Stimulated activated naive B cell treated with anti-CD40 and anti-IgM and Interleukin-4, amounts not matched to agents 10 μg/mL and 1 μg/mL and 100 μg/mL, for 72 hours (primary cell): ENCODE data around the gene CCBE1.
"Not testable (repeated sequence)": the region's sequence is repeated elsewhere in the genome, so short reads cannot be mapped to it uniquely, and the experiment has no call there.

Experiments used
- ATAC-seq, 2 donors: fragments of 150-1000 bp; cut with Tn5 transposase; replicated peaks; 2 replicates each; pipeline ENCODE4 v1.10.0; 2021; ENCODE audit warnings: moderate library complexity in 1 of 2
- DNase-seq: peaks from one replicate; pipeline ENCODE4 v3.0.0; 2021
- H3K27ac Mint-ChIP-seq: one replicate; pipeline ENCODE4 v1.8.0; 2022; ENCODE audit warnings: mild to moderate bottlenecking, mixed read lengths
- H3K27me3 Mint-ChIP-seq, 2 donors: one replicate each; pipeline ENCODE4 v1.8.0; 2022; ENCODE audit warnings: mixed read lengths in 2 of 2
- H3K36me3 Mint-ChIP-seq, 2 donors: one replicate each; pipeline ENCODE4 v1.8.0; 2022; ENCODE audit warnings: mixed read lengths in 2 of 2, mild to moderate bottlenecking in 1 of 2
- H3K4me1 Mint-ChIP-seq, 2 donors: one replicate each; pipeline ENCODE4 v1.8.0; 2022; ENCODE audit warnings: mixed read lengths in 2 of 2, mild to moderate bottlenecking in 1 of 2
- H3K4me3 Mint-ChIP-seq, 2 donors: one replicate each; pipeline ENCODE4 v1.8.0; 2022; ENCODE audit warnings: mild to moderate bottlenecking in 2 of 2, mixed read lengths in 2 of 2, moderate library complexity in 1 of 2
- H3K9me3 Mint-ChIP-seq, 2 donors: one replicate each; pipeline ENCODE4 v1.8.0; 2022; ENCODE audit warnings: mixed read lengths in 2 of 2, mild to moderate bottlenecking in 1 of 2

The CCBE1 gene

GRCh38 chr18:59724103-59724502, 26.9 kb upstream of the CCBE1 start:
- no peak overlapping the region for H3K27ac Mint-ChIP-seq

DNA sequence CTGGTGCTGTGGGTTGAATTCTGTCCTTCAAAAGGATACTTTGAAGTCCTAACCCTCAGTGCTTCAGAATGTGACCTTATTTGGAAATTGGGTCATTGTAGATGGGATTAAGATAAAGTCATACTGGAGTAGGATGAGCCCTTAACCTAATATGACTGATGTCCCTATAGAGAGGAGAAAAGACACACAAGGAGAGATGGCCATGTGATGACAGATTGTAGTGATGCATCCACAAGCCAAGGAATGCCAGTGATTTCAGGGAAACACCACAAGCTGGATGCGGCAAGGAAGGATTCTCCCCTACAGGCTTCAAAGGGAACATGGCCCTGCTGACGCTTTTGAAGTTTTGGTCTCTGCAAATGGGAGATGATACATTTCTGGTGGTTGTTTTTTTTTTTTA, 24.7 kb upstream of the CCBE1 start:
- DNase-seq (no peak), ATAC-seq (no peak)
- Mint-ChIP-seq H3K27ac (no peak overlapping the region), H3K9me3 (no peaks in the 10 kb centered on the region), H3K4me3 (no peak overlapping the region), H3K4me1 (no peaks in the 10 kb centered on the region), H3K36me3 (no peaks in the 10 kb centered on the region), H3K27me3 (peaks cover 10 to 19% of the 10 kb centered on the region in 2 donors)

More at GRCh38 chr18:59724103-59724502, 26.9 kb upstream of the CCBE1 start:
- ATAC-seq (no peak), DNase-seq (no peak)
- Mint-ChIP-seq H3K27me3 (peaks cover 5 to 15% of the 10 kb centered on the region in 2 donors), H3K36me3 (no peaks in the 10 kb centered on the region), H3K4me1 (no peaks in the 10 kb centered on the region), H3K9me3 (no peaks in the 10 kb centered on the region), H3K4me3 (no peak overlapping the region)

DNA sequence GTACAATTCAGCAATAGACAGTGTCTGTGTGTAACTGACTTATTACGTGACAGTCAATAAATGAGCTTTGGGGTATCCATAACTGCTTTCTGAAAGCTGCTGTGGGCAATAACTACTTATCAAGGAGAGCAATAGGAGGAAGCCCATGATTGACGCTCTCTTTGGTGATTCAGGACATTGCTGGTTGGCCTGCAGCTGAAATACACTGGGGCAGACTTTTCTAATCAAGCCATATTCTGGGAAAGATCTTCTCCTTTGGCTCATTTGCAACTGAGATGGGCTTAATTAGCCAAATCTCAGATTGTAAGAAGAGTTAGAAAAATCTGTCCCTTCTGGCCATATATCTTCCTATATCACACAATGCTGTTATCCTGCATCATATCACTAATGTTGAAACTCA, 24.0 kb upstream of the CCBE1 start:
- H3K27ac Mint-ChIP-seq = no peak overlapping the region
- DNase-seq = no peak
- H3K4me1 Mint-ChIP-seq = no peaks in the 10 kb centered on the region
- H3K36me3 Mint-ChIP-seq = no peaks in the 10 kb centered on the region
- peaks cover 11 to 19% of the 10 kb centered on the region in 2 donors for H3K27me3 Mint-ChIP-seq
- no peak for ATAC-seq
- H3K9me3 Mint-ChIP-seq = no peaks in the 10 kb centered on the region
- H3K4me3 Mint-ChIP-seq = no peak overlapping the region

DNA sequence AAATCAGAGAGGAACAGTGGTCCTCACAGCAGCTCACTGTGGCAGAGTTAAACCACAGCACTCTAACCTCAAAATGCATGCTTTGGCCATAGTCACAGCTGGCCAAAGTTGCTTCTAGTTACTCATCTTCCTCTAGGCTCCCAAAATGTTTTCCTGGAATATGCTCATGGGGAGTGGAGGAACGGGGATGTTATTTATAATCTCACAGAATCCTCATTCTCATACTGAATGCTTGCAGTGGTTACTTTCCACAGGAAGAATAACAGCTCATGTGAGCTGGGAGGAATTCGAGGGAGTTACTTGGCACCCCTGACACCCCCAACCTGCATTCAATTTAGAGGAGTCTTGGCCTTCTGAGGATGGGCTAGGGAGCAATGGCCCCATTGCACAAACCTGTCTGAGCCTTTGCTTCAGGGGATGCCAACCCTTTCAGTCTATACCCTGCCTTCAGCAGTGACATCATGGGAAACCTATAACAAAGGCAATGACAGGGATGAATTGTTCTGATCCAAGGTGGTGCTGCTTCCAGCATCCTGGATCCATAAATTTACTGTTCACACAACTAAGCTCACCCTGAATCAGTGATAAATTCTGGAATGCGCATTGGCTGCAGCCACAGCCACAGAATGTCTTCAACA, 22.4 kb upstream of the CCBE1 start:
- Mint-ChIP-seq H3K36me3 (no peaks in the 10 kb centered on the region), H3K9me3 (no peaks in the 10 kb centered on the region), H3K27ac (no peak overlapping the region), H3K27me3 (peaks cover 14 to 19% of the 10 kb centered on the region in 2 donors), H3K4me3 (no peak overlapping the region), H3K4me1 (no peaks in the 10 kb centered on the region)
- ATAC-seq (no peak), DNase-seq (no peak)

DNA sequence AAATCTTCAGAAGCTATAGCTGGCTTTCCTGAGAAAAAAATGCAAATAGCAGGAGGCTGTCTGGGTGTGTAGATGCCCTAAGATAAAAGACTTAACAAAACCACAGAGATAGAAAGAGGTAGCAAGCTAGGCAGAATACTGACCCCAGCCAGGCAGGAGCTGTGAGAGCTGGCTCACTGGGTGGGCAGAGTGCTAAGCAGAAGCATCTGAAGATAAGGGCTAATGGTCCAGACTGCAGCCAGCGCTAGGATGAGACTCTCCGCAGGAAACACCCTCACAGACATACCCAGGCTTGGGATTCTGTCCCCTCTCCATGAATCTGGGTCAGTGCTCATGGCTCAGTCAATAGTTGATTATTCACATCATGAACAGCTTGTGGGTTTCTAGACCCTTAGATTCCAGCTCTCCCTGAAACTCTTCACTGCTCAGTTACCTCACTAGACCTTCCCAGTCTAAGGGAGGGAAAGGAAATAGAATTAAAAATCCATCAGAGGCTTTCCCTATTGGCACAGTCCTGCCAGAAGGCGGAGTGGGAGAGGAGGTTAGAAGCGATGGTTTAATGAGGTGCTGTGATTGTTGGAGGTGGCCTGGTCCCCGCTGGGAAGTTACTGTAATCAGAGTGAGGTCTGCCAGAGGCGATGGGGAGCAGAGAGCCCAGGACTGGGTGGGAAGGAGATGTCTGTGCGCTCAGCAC, 21.4 kb upstream of the CCBE1 start:
- DNase-seq (no peak), ATAC-seq (no peak)
- Mint-ChIP-seq H3K27me3 (peaks cover 14 to 19% of the 10 kb centered on the region in 2 donors), H3K9me3 (no peaks in the 10 kb centered on the region), H3K27ac (no peak overlapping the region), H3K36me3 (no peaks in the 10 kb centered on the region), H3K4me3 (no peak overlapping the region), H3K4me1 (no peaks in the 10 kb centered on the region)

DNA sequence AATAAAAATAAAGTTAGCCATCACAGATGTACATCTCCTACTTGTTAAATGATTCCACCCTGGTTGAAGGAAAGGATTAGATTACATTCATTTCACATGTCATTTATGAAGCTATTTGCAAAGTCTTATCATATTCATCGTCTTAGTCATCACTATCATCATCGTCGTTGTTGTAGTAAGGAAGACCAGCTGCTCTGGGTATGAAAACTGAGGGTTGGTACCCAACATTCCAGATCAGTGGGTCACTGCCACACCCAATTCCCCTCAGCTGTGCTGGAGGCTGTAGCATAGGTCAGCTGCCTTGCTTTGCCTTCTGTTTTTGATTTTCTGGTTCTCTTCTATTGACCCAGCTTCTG, 20.9 kb upstream of the CCBE1 start:
- ATAC-seq (no peak), DNase-seq (no peak)
- Mint-ChIP-seq H3K9me3 (peaks cover 0 to 1% of the 10 kb centered on the region in 2 donors), H3K4me1 (no peaks in the 10 kb centered on the region), H3K4me3 (no peak overlapping the region), H3K27ac (no peak overlapping the region), H3K36me3 (no peaks in the 10 kb centered on the region), H3K27me3 (peaks cover 14 to 19% of the 10 kb centered on the region in 2 donors)

DNA sequence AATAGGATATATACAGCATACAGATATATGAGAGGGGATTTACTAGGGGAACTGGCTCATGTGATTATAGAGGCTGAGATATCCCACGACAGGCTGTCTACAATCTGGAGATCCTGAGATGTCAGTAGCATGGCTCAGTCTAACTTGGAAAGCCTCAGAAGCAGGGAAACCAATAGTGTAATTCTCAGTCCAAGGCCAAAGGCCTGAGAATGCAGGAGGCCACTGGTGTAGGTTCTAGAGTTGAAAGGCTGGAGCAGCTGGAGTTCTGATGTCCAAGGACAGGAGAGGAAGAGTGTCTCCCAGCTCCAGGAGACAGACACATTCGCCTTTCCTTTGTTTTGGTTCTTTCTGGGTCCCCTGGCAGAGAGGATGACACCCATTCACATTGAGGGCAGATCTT, 20.1 kb upstream of the CCBE1 start:
- H3K4me1 Mint-ChIP-seq = no peaks in the 10 kb centered on the region
- ATAC-seq = no peak
- H3K27ac Mint-ChIP-seq = no peak overlapping the region
- no peaks in the 10 kb centered on the region for H3K36me3 Mint-ChIP-seq
- H3K27me3 Mint-ChIP-seq = peaks cover 14 to 19% of the 10 kb centered on the region in 2 donors
- peaks cover 0 to 1% of the 10 kb centered on the region in 2 donors for H3K9me3 Mint-ChIP-seq
- H3K4me3 Mint-ChIP-seq = no peak overlapping the region
- no peak for DNase-seq

GRCh38 chr18:59715966-59716369, 18.7 kb upstream of the CCBE1 start:
- H3K9me3 Mint-ChIP-seq = peaks cover 0 to 1% of the 10 kb centered on the region in 2 donors
- DNase-seq = no peak
- H3K27me3 Mint-ChIP-seq = peaks cover 13 to 14% of the 10 kb centered on the region in 2 donors
- no peak overlapping the region for H3K4me3 Mint-ChIP-seq
- no peak for ATAC-seq
- no peaks in the 10 kb centered on the region for H3K4me1 Mint-ChIP-seq
- H3K27ac Mint-ChIP-seq = no peak overlapping the region
- H3K36me3 Mint-ChIP-seq = no peaks in the 10 kb centered on the region

DNA sequence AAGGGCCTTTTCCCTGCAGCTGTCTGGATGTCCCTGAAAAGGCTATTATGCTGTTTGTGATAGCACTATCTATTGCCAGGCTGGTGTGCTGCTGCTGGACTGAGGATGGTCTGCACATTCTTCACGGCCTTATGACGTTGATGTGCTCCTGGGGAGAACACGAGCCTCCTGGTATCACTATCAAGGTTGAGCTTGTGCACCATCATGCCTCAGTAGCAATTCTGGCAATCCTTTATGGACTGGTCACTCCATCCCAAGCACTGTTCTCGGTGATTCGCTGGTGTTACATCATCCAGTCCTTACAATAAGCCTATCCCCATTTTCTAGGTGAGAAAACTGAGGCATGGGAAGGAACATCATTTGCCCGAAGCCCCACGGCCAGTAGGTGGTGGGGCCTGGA, 18.2 kb upstream of the CCBE1 start:
- Mint-ChIP-seq H3K4me1 (no peaks in the 10 kb centered on the region), H3K27ac (no peak overlapping the region), H3K27me3 (peaks cover 15% of the 10 kb centered on the region in 2 donors), H3K36me3 (no peaks in the 10 kb centered on the region), H3K4me3 (no peak overlapping the region), H3K9me3 (peaks cover 0 to 1% of the 10 kb centered on the region in 2 donors)
- DNase-seq (no peak), ATAC-seq (no peak)

DNA sequence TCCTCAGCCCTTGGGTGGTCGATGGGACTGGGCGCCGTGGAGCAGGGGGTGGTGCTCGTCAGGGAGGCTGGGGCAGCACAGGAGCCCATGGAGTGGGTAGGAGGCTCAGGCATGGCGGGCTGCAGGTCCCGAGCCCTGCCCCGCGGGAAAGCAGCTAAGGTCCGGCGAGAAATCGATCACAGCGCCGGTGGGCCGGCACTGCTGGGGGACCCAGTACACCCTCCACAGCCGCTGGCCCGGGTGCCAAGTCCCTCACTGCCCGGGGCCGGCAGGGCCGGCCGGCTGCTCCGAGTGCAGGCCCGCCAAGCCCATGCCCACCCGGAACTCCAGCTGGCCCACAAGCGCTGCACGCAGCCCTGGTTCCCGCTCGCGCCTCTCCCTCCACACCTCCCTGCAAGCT, 16.9 kb upstream of the CCBE1 start:
- not testable (repeated sequence) for H3K4me3 Mint-ChIP-seq, DNase-seq, H3K27ac Mint-ChIP-seq, H3K4me1 Mint-ChIP-seq, ATAC-seq, H3K36me3 Mint-ChIP-seq, H3K9me3 Mint-ChIP-seq
- H3K27me3 Mint-ChIP-seq = peaks cover 10 to 16% of the 10 kb centered on the region in 2 donors

- H3K27ac Mint-ChIP-seq = no peak overlapping the region
- no peak overlapping the region for H3K4me3 Mint-ChIP-seq
- DNase-seq (no peak), ATAC-seq (no peak)
- H3K4me1 Mint-ChIP-seq = no peaks in the 10 kb centered on the region
- peaks cover 6 to 12% of the 10 kb centered on the region in 2 donors for H3K27me3 Mint-ChIP-seq
- H3K36me3 Mint-ChIP-seq = no peaks in the 10 kb centered on the region
- peaks cover 0 to 1% of the 10 kb centered on the region in 2 donors for H3K9me3 Mint-ChIP-seq
Observed at GRCh38 chr18:59712311-59712710, 15.1 kb upstream of the CCBE1 start.

- Mint-ChIP-seq H3K4me1 (no peaks in the 10 kb centered on the region), H3K36me3 (no peaks in the 10 kb centered on the region), H3K4me3 (no peak overlapping the region), H3K27ac (no peak overlapping the region), H3K27me3 (peaks cover 6 to 10% of the 10 kb centered on the region in 2 donors), H3K9me3 (peaks cover 0 to 1% of the 10 kb centered on the region in 2 donors)
- no peak for ATAC-seq
- no peak for DNase-seq
Observed at GRCh38 chr18:59708988-59709387, 11.8 kb upstream of the CCBE1 start.

- H3K27ac Mint-ChIP-seq = no peak overlapping the region
Observed at GRCh38 chr18:59707306-59707705, 10.1 kb upstream of the CCBE1 start.

GRCh38 chr18:59706499-59706898, 9.3 kb upstream of the CCBE1 start:
- Mint-ChIP-seq H3K27me3 (peaks cover 6 to 14% of the 10 kb centered on the region in 2 donors), H3K4me1 (no peaks in the 10 kb centered on the region), H3K27ac (no peak overlapping the region), H3K9me3 (no peaks in the 10 kb centered on the region), H3K4me3 (no peak overlapping the region), H3K36me3 (no peaks in the 10 kb centered on the region)
- DNase-seq = no peak
- no peak for ATAC-seq

More at GRCh38 chr18:59707306-59707705, 10.1 kb upstream of the CCBE1 start:
- H3K4me1 Mint-ChIP-seq = no peaks in the 10 kb centered on the region
- ATAC-seq (no peak), DNase-seq (no peak)
- no peaks in the 10 kb centered on the region for H3K36me3 Mint-ChIP-seq
- no peak overlapping the region for H3K4me3 Mint-ChIP-seq
- no peaks in the 10 kb centered on the region for H3K9me3 Mint-ChIP-seq
- H3K27me3 Mint-ChIP-seq = peaks cover 6 to 14% of the 10 kb centered on the region in 2 donors

- Mint-ChIP-seq H3K36me3 (no peaks in the 10 kb centered on the region), H3K4me1 (no peaks in the 10 kb centered on the region), H3K27me3 (peaks cover 1 to 19% of the 10 kb centered on the region in 2 donors), H3K27ac (no peak overlapping the region), H3K9me3 (no peaks in the 10 kb centered on the region), H3K4me3 (no peak overlapping the region)
- DNase-seq = no peak
- no peak for ATAC-seq
Observed at GRCh38 chr18:59705145-59705544, 7.9 kb upstream of the CCBE1 start.
